IPS-NIHi7 (cell line): ENCODE measurements around the gene TSPAN16.
"Not testable (repeated sequence)": the region's sequence is repeated elsewhere in the genome, so short reads cannot be mapped to it uniquely, and the experiment has no call there.

ENCODE experiments used
- DNase-seq: peaks from one replicate; pipeline ENCODE4 v3.0.0; 2012; ENCODE audit warnings: mixed read lengths; ENCODE audit errors: extremely low spot score

Gene TSPAN16

DNA sequence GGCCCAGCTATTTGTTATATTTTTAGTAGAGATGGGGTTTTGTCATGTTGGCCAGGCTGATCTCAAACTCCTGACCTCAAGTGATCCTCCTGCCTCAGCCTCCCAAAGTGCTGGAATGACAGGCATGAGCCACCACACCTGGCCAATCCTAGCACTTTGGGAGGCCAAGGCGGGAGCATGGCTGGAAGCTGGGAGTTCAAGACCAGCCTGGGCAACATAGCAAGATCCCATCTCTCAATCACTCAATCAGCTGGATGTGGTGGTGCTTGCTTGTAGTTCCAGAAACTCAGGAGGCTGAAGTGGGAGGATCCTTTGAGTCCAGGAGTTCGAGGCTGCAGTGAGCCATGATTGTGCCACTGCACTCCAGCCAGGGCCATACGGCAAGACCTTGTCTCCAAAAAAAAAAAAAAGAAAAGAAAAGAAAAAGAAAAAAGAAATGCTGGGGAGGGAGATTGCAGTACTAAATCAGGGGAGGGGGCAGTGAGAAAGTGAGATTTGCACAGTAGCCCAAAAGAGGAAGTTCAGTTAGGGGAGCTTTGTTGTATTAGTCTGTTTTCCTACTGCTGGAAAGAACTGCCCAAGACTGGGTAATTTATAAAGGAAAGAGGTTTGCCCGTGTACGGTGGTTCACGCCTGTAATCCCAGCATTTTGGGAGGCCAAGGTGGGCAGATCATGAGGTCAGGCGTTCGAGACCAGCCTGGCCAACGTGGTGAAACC is 24.5 kb downstream of the TSPAN16 start:
- not testable (repeated sequence) for DNase-seq

GRCh38 chr19:11321191-11322126 is 25.5 kb downstream of the TSPAN16 start:
- DNase-seq = no peak

DNA sequence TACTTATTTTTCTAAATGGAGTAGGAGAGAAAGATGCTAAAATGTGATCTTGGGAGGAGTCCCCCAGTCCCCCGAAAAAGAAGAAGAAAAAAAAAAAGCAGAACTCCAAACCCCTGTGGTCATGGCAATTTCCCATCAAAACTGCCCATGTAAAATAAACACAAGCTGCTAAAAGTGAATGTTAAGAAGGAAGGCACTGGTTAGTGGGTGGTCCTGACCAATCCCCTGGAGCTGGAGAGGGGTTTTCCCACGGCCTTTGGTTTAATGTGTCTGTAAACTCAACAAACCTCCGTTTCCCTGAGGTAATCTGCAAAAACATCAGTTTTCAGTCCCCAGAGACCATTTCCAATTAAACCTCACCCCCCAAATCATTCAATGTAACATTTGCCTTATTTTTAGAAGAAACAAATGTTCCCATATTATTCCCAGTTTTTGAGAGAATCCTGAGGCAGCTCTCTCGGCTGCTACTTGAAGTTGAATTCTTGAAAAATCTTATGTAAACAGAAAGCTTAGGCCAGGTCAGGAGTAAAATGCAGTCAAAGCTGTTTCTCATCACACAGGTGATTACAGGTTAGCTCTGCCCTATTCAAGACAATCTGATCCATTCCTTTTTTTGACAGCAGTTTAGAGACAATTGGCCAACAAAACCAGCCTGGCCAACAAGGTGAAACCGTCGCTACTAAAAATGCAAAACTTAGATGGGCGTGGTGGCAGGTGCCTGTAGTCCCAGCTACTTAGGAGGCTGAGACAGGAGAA is 26.5 kb downstream of the TSPAN16 start:
- no peak for DNase-seq

GRCh38 chr19:11323601-11324078 is 27.7 kb downstream of the TSPAN16 start:
- DNase-seq = no peak

GRCh38 chr19:11324079-11324661 is 28.2 kb downstream of the TSPAN16 start:
- DNase-seq = no peak

- DNase-seq = no peak
Observed at GRCh38 chr19:11324748-11325389, 28.9 kb downstream of the TSPAN16 start.

DNA sequence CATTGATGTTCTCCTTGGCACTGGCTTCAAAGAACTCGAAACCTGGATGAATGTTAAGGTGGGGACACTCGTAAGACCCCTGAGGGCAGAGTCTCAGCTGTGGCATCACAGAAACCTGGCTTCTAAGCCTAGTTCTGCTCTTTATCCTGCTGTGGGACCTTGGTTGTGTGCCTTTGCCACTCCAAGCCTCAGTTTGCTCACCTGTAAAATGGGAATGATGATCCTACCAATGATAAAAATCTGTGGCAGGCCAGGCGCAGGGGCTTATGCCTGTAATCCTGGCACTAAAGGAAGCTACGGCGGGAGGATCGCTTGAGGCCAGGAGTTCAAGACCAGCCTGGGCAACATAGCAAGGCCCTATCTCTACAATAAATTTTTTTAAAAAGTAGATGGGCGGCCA is 29.6 kb downstream of the TSPAN16 start:
- no peak for DNase-seq

GRCh38 chr19:11330127-11330526 is 34.2 kb downstream of the TSPAN16 start:
- DNase-seq = no peak

DNA sequence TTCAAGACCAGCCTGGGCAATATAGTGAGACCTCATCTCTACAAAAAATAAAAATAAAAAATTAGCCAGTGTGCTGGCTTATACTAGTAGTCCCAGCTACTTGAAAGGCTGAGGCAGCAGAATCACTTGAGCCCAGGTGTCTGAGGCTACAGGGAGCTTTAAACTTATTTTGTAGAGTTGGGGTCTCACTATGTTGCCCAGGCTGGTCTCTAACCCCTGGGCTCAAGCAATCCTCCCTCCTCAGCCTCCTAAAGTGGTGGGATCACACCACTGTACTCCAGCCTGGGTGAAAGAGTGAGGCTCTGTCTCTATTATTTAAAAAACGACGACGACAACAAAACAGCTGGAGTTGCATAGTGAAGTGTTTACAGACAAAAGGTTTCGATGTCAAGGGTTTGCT is 35.5 kb downstream of the TSPAN16 start:
- no peak for DNase-seq

GRCh38 chr19:11332822-11333221 is 36.9 kb downstream of the TSPAN16 start:
- no peak for DNase-seq

GRCh38 chr19:11333838-11334237 is 37.9 kb downstream of the TSPAN16 start:
- DNase-seq = not testable (repeated sequence)

- DNase-seq = no peak
Observed at GRCh38 chr19:11335449-11336146, 39.6 kb downstream of the TSPAN16 start.

DNA sequence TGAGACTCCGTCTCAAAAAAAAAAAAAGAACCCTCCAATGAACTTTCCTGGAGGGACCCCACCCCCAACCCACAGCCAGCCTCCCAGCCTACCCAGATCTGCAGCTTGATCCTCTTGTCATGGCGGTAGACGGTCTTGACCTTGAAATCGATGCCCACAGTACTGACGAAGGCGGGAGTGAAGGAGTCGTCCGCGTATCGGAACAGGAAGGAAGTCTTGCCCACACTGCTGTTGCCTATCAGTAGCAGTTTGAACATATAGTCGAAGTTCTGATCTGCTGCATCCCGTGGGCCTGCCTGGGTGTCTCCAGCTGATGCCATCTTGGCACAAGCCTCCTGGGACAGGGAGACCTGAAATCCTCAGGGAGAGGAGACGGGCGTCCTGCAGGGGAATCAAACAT is 41.1 kb downstream of the TSPAN16 start:
- no peak for DNase-seq

DNA sequence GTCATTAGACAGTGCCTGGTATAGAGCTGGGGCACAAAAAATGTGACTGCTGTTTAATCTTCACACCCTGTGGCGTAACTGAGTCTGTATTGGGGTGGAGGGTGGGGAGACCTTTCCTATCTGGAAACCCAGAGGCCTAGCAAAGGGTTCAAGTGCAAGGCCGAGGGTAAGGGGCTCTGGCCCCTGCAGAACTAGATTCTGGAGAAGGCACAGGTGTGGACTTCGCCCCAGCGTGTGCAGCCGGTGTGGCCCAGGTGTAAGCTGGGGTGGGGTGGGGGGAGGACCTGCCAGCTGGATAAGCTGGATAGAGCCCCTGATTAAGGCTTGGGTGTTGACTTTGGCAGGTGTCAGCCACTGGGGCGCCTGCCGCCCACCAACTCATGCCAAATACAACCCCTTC is 42.2 kb downstream of the TSPAN16 start:
- DNase-seq = no peak

- DNase-seq = no peak
Observed at GRCh38 chr19:11338569-11339253, 42.8 kb downstream of the TSPAN16 start.

GRCh38 chr19:11339254-11340098 is 43.5 kb downstream of the TSPAN16 start, which contains the start of gene RAB3D:
Gene RAB3D, minus strand, starts transcription at chr19:11339657. Its CDS starts 2,258 bp downstream, at chr19:11337399.
- peak; percentile 100 for DNase-seq

GRCh38 chr19:11340099-11340467 is 44.1 kb downstream of the TSPAN16 start:
- not testable (repeated sequence) for DNase-seq

- no peak for DNase-seq
Observed at GRCh38 chr19:11342429-11342828, 46.5 kb downstream of the TSPAN16 start.
